H1 (cell line): ENCODE results near the gene ARL5A. TPM values are rescaled to one million over a fixed set of nuclear protein-coding genes. Genes with fewer than 3 reads are reported as not detected.

Source experiments
- CTCF ChIA-PET: fragments of 300-600 bp; sonication (Branson Sonifier 250); formaldehyde crosslinking; loops from one replicate; lab custom pipeline; 2021; ENCODE audit not compliant: partially characterized antibody; lab: Charles Lee
- POLR2A ChIA-PET: fragments of 300-600 bp; sonication (Branson Sonifier 250); formaldehyde crosslinking; loops from one replicate; lab custom pipeline; 2021; ENCODE audit warnings: inconsistent platforms; ENCODE audit not compliant: partially characterized antibody; lab: Charles Lee
- DNase-seq, 2 experiments: peaks; one replicate each; pipeline versions ENCODE4 v3.0.0 to v3.0.0-alpha.2; 2010 to 2022; ENCODE audit warnings: low spot score in 2 of 2, low read depth in 1 of 2, mixed read lengths in 1 of 2
- FAIRE-seq: peaks from 2 replicates; lab custom pipeline; 2011; peaks lifted over from hg19 to GRCh38; lab: Jason Lieb, UNC
- H2AFZ ChIP-seq: 2 replicates; pipeline ENCODE4 v1.8.1; 2012; ENCODE audit warnings: low read length, inconsistent platforms
- H2AK5ac ChIP-seq: 2 replicates; pipeline ENCODE4 v1.6.1; 2013; ENCODE audit warnings: low read depth, low read length
- H2BK120ac ChIP-seq: replicated peaks from 2 replicates; pipeline ENCODE3; 2013; ENCODE audit warnings: low read depth, low read length, inconsistent platforms
- H2BK12ac ChIP-seq: 2 replicates; pipeline ENCODE4 v1.6.1; 2013; ENCODE audit warnings: low read depth, low read length
- H2BK15ac ChIP-seq: 2 replicates; pipeline ENCODE4 v1.6.1; 2013; ENCODE audit warnings: low read length
- H2BK20ac ChIP-seq: 2 replicates; pipeline ENCODE4 v1.6.1; 2013; ENCODE audit warnings: low read length
- H2BK5ac ChIP-seq: 2 replicates; pipeline ENCODE4 v1.6.1; 2013; ENCODE audit warnings: low read depth, low read length
- H3K14ac ChIP-seq: 2 replicates; pipeline ENCODE4 v1.6.1; 2013; ENCODE audit warnings: inconsistent platforms; ENCODE audit not compliant: insufficient read length
- H3K18ac ChIP-seq: 2 replicates; pipeline ENCODE4 v1.6.1; 2013; ENCODE audit warnings: low read length; ENCODE audit errors: extremely low read depth
- H3K23ac ChIP-seq: 2 replicates; pipeline ENCODE4 v1.6.1; 2013; ENCODE audit warnings: inconsistent platforms; ENCODE audit not compliant: insufficient read length
- H3K23me2 ChIP-seq: 2 replicates; pipeline ENCODE4 v1.6.1; 2013; ENCODE audit warnings: low read depth, low read length
- H3K27ac ChIP-seq: 2 replicates; pipeline ENCODE4 v1.6.1; 2011; ENCODE audit warnings: low read depth, low read length, inconsistent platforms
- H3K27me3 ChIP-seq, 4 experiments: replicated peaks in 1 of 4; 1 replicate in 1 of 4; 2 replicates in 3 of 4; pipeline versions ENCODE4 v1.6.1 to v1.8.1; 2011 to 2013; ENCODE audit warnings: low read length in 3 of 4, mild to moderate bottlenecking in 3 of 4, inconsistent platforms in 2 of 4, mixed read lengths in 2 of 4, moderate library complexity in 1 of 4; ENCODE audit not compliant: control insufficient read depth in 3 of 4, insufficient read depth in 3 of 4; ENCODE audit errors: extremely low read depth in 1 of 4
- H3K36me3 ChIP-seq, 4 experiments: 2 replicates each; pipeline versions ENCODE4 v1.6.1 to v1.8.1; 2011 to 2013; ENCODE audit warnings: mild to moderate bottlenecking in 4 of 4, low read length in 3 of 4, moderate library complexity in 2 of 4, control low read depth in 1 of 4, inconsistent platforms in 1 of 4; ENCODE audit not compliant: insufficient read depth in 4 of 4, control insufficient read depth in 2 of 4
- H3K4ac ChIP-seq: replicated peaks from 2 replicates; pipeline ENCODE3; 2013; ENCODE audit warnings: low read length, low read depth, mixed read lengths, inconsistent platforms; ENCODE audit not compliant: insufficient read length
- H3K4me1 ChIP-seq, 4 experiments: replicated peaks in 1 of 4; 1 replicate in 1 of 4; 2 replicates in 3 of 4; pipeline versions ENCODE4 v1.6.1 to v1.8.1; 2011 to 2013; ENCODE audit warnings: low read length in 3 of 4, inconsistent platforms in 2 of 4, mixed read lengths in 1 of 4; ENCODE audit not compliant: insufficient read depth in 4 of 4, control insufficient read depth in 3 of 4
- H3K4me2 ChIP-seq, 2 experiments: 2 replicates each; pipeline versions ENCODE4 v1.6.1 to v1.8.1; 2011 to 2013; ENCODE audit warnings: low read depth in 2 of 2, low read length in 2 of 2, control low read depth in 1 of 2, inconsistent platforms in 1 of 2, mild to moderate bottlenecking in 1 of 2; ENCODE audit not compliant: insufficient read depth in 1 of 2
- H3K4me3 ChIP-seq, 4 experiments: fragments of 200-600, 300-600 bp in 1 of 4; sonication (generic), shearing (Covaris generic), sonication (Bioruptor Twin) in 1 of 4; 2 replicates each; pipeline versions ENCODE4 v1.5.1 to v1.8.1; 2011 to 2016; ENCODE audit warnings: low read length in 4 of 4, low read depth in 3 of 4, control low read depth in 2 of 4, inconsistent platforms in 2 of 4, mild to moderate bottlenecking in 2 of 4, mixed read lengths in 1 of 4, moderate library complexity in 1 of 4; ENCODE audit not compliant: insufficient read depth in 2 of 4; ENCODE audit errors: extremely low read depth in 1 of 4
- H3K56ac ChIP-seq: replicated peaks from 2 replicates; pipeline ENCODE3; 2013; ENCODE audit warnings: low read depth, mild to moderate bottlenecking, mixed read lengths, low read length, inconsistent platforms; ENCODE audit not compliant: insufficient read length
- H3K79me1 ChIP-seq: 2 replicates; pipeline ENCODE4 v1.6.1; 2013; ENCODE audit warnings: low read depth, low read length, control low read depth
- H3K79me2 ChIP-seq, 2 experiments: 2 replicates each; pipeline versions ENCODE4 v1.6.1 to v1.8.1; 2012 to 2013; ENCODE audit warnings: low read length in 2 of 2, mild to moderate bottlenecking in 2 of 2, inconsistent platforms in 1 of 2; ENCODE audit not compliant: insufficient read depth in 2 of 2, control insufficient read depth in 1 of 2
- H3K9ac ChIP-seq, 4 experiments: replicated peaks in 1 of 4; 1 replicate in 1 of 4; 2 replicates in 3 of 4; pipeline versions ENCODE4 v1.6.1 to v1.8.1; 2011 to 2013; ENCODE audit warnings: low read depth in 3 of 4, low read length in 3 of 4, control low read depth in 2 of 4, mild to moderate bottlenecking in 2 of 4, moderate library complexity in 2 of 4, inconsistent platforms in 1 of 4; ENCODE audit errors: extremely low read depth in 1 of 4
- H3K9me3 ChIP-seq, 2 experiments: 2 replicates each; pipeline versions ENCODE4 v1.6.1 to v1.8.1; 2012 to 2013; ENCODE audit warnings: mild to moderate bottlenecking in 2 of 2, moderate library complexity in 2 of 2, control low read depth in 1 of 2, inconsistent platforms in 1 of 2, low read depth in 1 of 2, low read length in 1 of 2, mixed read lengths in 1 of 2; ENCODE audit not compliant: insufficient read depth in 2 of 2
- H4K20me1 ChIP-seq, 2 experiments: replicated peaks in 1 of 2; 2 replicates each; pipeline versions ENCODE3 to v1.8.1; 2011 to 2013; ENCODE audit warnings: inconsistent platforms in 2 of 2, low read length in 2 of 2, mild to moderate bottlenecking in 1 of 2; ENCODE audit not compliant: insufficient read depth in 2 of 2, control insufficient read depth in 1 of 2
- H4K5ac ChIP-seq: 2 replicates; pipeline ENCODE4 v1.6.1; 2013; ENCODE audit warnings: low read length, low read depth, mixed read lengths, inconsistent platforms; ENCODE audit not compliant: insufficient read length
- H4K8ac ChIP-seq: 2 replicates; pipeline ENCODE4 v1.8.0; 2013; ENCODE audit warnings: mild to moderate bottlenecking, moderate library complexity, low read length, inconsistent platforms; ENCODE audit not compliant: insufficient read depth; ENCODE audit errors: extremely low read depth
- H4K91ac ChIP-seq: replicated peaks from 2 replicates; pipeline ENCODE3; 2013; ENCODE audit warnings: low read length, mixed read lengths, inconsistent platforms; ENCODE audit not compliant: insufficient read length
- EP300 ChIP-seq, 2 experiments: IDR thresholded peaks; 1 replicate in 1 of 2; 2 replicates in 1 of 2; pipeline ENCODE4 v1.6.1; 2011 to 2012; ENCODE audit warnings: low read depth in 2 of 2, low read length in 2 of 2, mild to moderate bottlenecking in 2 of 2, borderline replicate concordance in 1 of 2, inconsistent platforms in 1 of 2, moderate library complexity in 1 of 2
- JUN ChIP-seq: IDR thresholded peaks from 2 replicates; pipeline ENCODE4 v1.6.1; 2011; ENCODE audit warnings: low read depth, mild to moderate bottlenecking, improper control_type of control experiment, low read length
- WGBS, 2 experiments: shearing (Covaris generic) in 1 of 2; methylation state at CpG; one replicate each; pipeline versions ENCODE4 v1.1.6 to v1.1.7; 2013 to 2015; ENCODE audit warnings: low lambda C conversion rate in 2 of 2, mixed read lengths in 2 of 2, inconsistent platforms in 1 of 2, low coverage in 1 of 2, missing lambda C conversion rate in 1 of 2; ENCODE audit not compliant: insufficient replicate concordance in 2 of 2, insufficient coverage in 1 of 2, insufficient read length in 1 of 2; ENCODE audit errors: extremely low coverage in 1 of 2, missing lambda C conversion rate in 1 of 2; 5-methylcytosine and 5-hydroxymethylcytosine counted together
- polyA plus RNA-seq, 7 experiments: library from polyadenylated mRNA; depleted of rRNA in 3 of 7; stranded (reverse) in 5 of 7; unstranded in 2 of 7; fragments of >200 nt in 5 of 7; fragments of 200-250 nt in 2 of 7; gene quantifications; 1 replicate in 5 of 7; 2 replicates in 1 of 7; 4 replicates in 1 of 7; pipeline versions ENCODE4 v1.2.1 to v1.2.3, GENCODE V29; 2011 to 2013; ENCODE audit warnings: missing spikeins in 2 of 7, mixed read lengths in 2 of 7
- total RNA-seq: library from RNA; stranded (reverse); fragmentation: NEBNext Ultra II Directional; extraction: Animal tissue kit (Norgen Biotek cat#: 25700); gene quantifications from 2 replicates; pipeline ENCODE4 v1.2.1, GENCODE V29; 2021

ARL5A gene
- total and polyA plus RNA-seq, 2 of the 8 experiments (the other 6 are each of a cell fraction or from before 2014, with no cell fraction given), result 12.6 to 86.3 TPM

DNA sequence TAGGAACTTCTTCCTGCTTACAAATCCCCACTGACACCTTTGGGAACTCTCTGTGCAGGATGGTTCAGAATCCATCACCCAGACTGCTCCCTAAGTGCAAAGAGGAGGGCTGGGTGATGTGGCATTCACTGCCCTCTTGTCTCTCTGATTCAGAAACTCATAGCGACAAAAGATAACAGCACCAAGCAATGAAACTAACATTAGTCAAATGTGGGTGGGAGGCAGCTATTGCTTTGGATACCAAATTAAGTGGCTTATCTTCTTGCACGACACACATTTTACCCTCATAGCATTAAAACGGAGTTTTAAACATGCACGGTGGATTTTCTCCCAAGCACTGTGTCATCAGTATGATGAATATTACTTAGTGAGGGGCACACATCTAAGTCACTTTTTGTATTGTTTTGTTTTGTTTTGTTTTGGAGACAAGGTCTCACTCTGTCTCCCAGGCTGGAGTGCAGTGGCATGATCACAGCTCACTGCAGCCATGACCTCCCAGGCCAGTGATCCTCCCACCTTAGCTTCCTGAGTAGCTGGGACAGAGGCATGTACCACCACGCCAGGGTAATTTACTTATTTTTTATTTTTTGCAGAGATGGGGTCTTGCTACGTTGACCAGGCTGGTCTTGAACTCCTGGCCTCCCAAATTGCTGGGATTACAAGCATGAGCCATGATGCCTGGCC is 53.0 kb downstream of the ARL5A start:
- Histone ChIP-seq H2BK15ac (no peak overlapping the region), H3K36me3 (peaks cover 0 to 4% (median 1%) of the 10 kb centered on the region in 4 experiments; a peak in 2 of 8 replicates), H3K79me1 (no peaks in the 10 kb centered on the region), H3K4me1 (no peaks in the 10 kb centered on the region), H3K14ac (no peak overlapping the region), H3K4me2 (no peak overlapping the region), H3K56ac (no peak overlapping the region), H4K8ac (no peak overlapping the region), H3K9me3 (no peaks in the 10 kb centered on the region), H3K18ac (no peak overlapping the region), H4K91ac (no peak overlapping the region), H3K23ac (no peak overlapping the region), H3K23me2 (no peaks in the 10 kb centered on the region), H2AFZ (no peak overlapping the region), H2BK20ac (no peak overlapping the region), H4K20me1 (no peaks in the 10 kb centered on the region), H2AK5ac (no peak overlapping the region), H3K9ac (no peak overlapping the region), H2BK12ac (no peak overlapping the region), H3K79me2 (no peaks in the 10 kb centered on the region), H2BK5ac (no peak overlapping the region), H3K27ac (no peak overlapping the region), H4K5ac (no peak overlapping the region), H3K27me3 (no peaks in the 10 kb centered on the region), H2BK120ac (no peak overlapping the region), H3K4ac (no peak overlapping the region), H3K4me3 (no peak overlapping the region)
- TF ChIP-seq EP300 (IDR thresholded peaks at IDR 0.05; ENCODE audit: borderline replicate concordance in 1 of 2, low read depth in 2 of 2, low read length in 2 of 2) (no peak), JUN (no peak)
- CTCF ChIA-PET, result interaction anchor here (1.2 kb wide), 1 partner anchor 251 kb away, joined by 3 read pairs; no protein-coding TSS in a partner anchor
- DNase-seq (no peak), FAIRE-seq (no peak)
- WGBS, 2 experiments, result 85% methylated on average over 6 of the region's 6 CpGs; no CpG with 5 or more reads in 1 of the 2 experiments
- POLR2A ChIA-PET, result interaction anchor here (0.6 kb wide), 1 partner anchor 16 kb away, joined by 3 read pairs; no protein-coding TSS in a partner anchor
